Stimulated activated CD4-positive, alpha-beta T cell treated with anti-CD3 and anti-CD28 coated beads, TNF-alpha, amount 100 ng/mL, for 1 hour (primary cell): ENCODE results near the gene ECE1.

Source experiments
- DNase-seq, 3 donors: peaks; one replicate each; pipeline ENCODE4 v3.0.0-alpha.2; 2020; ENCODE audit warnings: low read depth in 3 of 3, low spot score in 1 of 3

The ECE1 gene

GRCh38 chr1:21289700-21290545 is at the start of gene ECE1:
Gene ECE1, minus strand, starts transcription at chr1:21290463. Its CDS starts 49 bp downstream, at chr1:21290414.
- DNase-seq, result peak in 2 of 3 donors; percentile 21 to 37

- DNase-seq, result no peak
Measured at GRCh38 chr1:21339356-21340229, 49.3 kb upstream of the ECE1 start.

- DNase-seq, result no peak
Measured at GRCh38 chr1:21338573-21339355, 48.5 kb upstream of the ECE1 start.

GRCh38 chr1:21337928-21338572 is 47.8 kb upstream of the ECE1 start:
- DNase-seq, result no peak

- DNase-seq, result no peak
Measured at GRCh38 chr1:21337454-21337927, 47.2 kb upstream of the ECE1 start.

GRCh38 chr1:21337010-21337437 is 46.8 kb upstream of the ECE1 start:
- no peak for DNase-seq

- DNase-seq, result no peak
Measured at GRCh38 chr1:21335750-21336224, 45.5 kb upstream of the ECE1 start.

GRCh38 chr1:21335088-21335691 is 44.9 kb upstream of the ECE1 start:
- DNase-seq, result no peak

GRCh38 chr1:21334214-21335087 is 44.2 kb upstream of the ECE1 start:
- DNase-seq, result peak; percentile 31 to 64 (median 50)

- no peak for DNase-seq
Measured at GRCh38 chr1:21333824-21334213, 43.6 kb upstream of the ECE1 start.

- no peak for DNase-seq
Measured at GRCh38 chr1:21332554-21333311, 42.5 kb upstream of the ECE1 start.

GRCh38 chr1:21331752-21332478 is 41.7 kb upstream of the ECE1 start:
- DNase-seq, result no peak

GRCh38 chr1:21330544-21330943 is 40.3 kb upstream of the ECE1 start:
- DNase-seq, result no peak

GRCh38 chr1:21329209-21329844 is 39.1 kb upstream of the ECE1 start:
- DNase-seq, result peak in 1 of 3 donors; percentile 26

- DNase-seq, result no peak
Measured at GRCh38 chr1:21327566-21328323, 37.5 kb upstream of the ECE1 start.

GRCh38 chr1:21326861-21327344 is 36.6 kb upstream of the ECE1 start:
- no peak for DNase-seq
